HepG2 (cell line): ENCODE measurements around the gene SNX22. TPM values are rescaled to one million over a fixed set of nuclear protein-coding genes. Genes with fewer than 3 reads are reported as not detected.

Source experiments
- ATAC-seq: fragments of 200-7000 bp; cut with Tn5 transposase; 3 replicates; pipeline ENCODE4 v1.9.1; 2020; ENCODE audit warnings: mild to moderate bottlenecking, moderate library complexity
- BruUV-seq: library from RNA; stranded (reverse); fragments of 400-500 nt; replicated peaks from 2 replicates; lab custom pipeline; 2021; lab: Mats Ljungman, UMichigan
- CTCF ChIA-PET: fragments of 300-600 bp; formaldehyde crosslinking; extraction: SDS; loops from one replicate; lab custom pipeline; 2021; ENCODE audit warnings: low total read pairs, inconsistent platforms, low intra/inter-chr PET ratio; lab: Yijun Ruan, JAX
- POLR2A ChIA-PET: fragments of 350-600 bp; sonication (Branson Sonifier 250); formaldehyde crosslinking; loops from one replicate; lab custom pipeline; 2020; ENCODE audit warnings: antibody characterized with exemption, inconsistent platforms; lab: Yijun Ruan, JAX
- DNase-seq: peaks from one replicate; pipeline ENCODE4 v3.0.0-alpha.2; 2015; ENCODE audit warnings: low spot score
- FAIRE-seq: peaks from 3 replicates; lab custom pipeline; 2011; peaks lifted over from hg19 to GRCh38; lab: Jason Lieb, UNC
- H2AFZ ChIP-seq: one replicate; pipeline ENCODE4 v1.6.1; 2011; ENCODE audit warnings: low read length, inconsistent platforms
- H3K27ac ChIP-seq: fragments of 300-600 bp; 3 replicates; pipeline ENCODE4 v1.8.0; 2011; ENCODE audit warnings: mixed run types, mild to moderate bottlenecking, mixed read lengths, low read length, inconsistent platforms; ENCODE audit not compliant: insufficient read depth; ENCODE audit errors: extremely low read length
- H3K27me3 ChIP-seq, 2 experiments: fragments of 200-600 bp in 1 of 2; 2 replicates in 1 of 2; 3 replicates in 1 of 2; pipeline versions ENCODE4 v1.6.0 to v1.8.0; 2011; ENCODE audit warnings: low read length in 2 of 2, mild to moderate bottlenecking in 2 of 2, moderate library complexity in 2 of 2, inconsistent platforms in 1 of 2; ENCODE audit not compliant: insufficient read depth in 2 of 2, control insufficient read depth in 1 of 2
- H3K36me3 ChIP-seq, 2 experiments: fragments of 200-600 bp in 1 of 2; replicated peaks in 1 of 2; 2 replicates in 1 of 2; 3 replicates in 1 of 2; pipeline versions ENCODE4 v1.5.1 to v1.8.0; 2011; ENCODE audit warnings: low read length in 2 of 2, inconsistent platforms in 1 of 2; ENCODE audit not compliant: insufficient read depth in 2 of 2, control insufficient read depth in 1 of 2
- H3K4me1 ChIP-seq: 2 replicates; pipeline ENCODE4 v1.5.1; 2012; ENCODE audit warnings: low read length, inconsistent platforms; ENCODE audit not compliant: insufficient read depth
- H3K4me2 ChIP-seq: 2 replicates; pipeline ENCODE4 v1.6.0; 2011; ENCODE audit warnings: low read depth, low read length, inconsistent platforms
- H3K4me3 ChIP-seq, 3 experiments: fragments of 200-600 bp in 1 of 3; sonication (generic), shearing (Covaris generic) in 1 of 3; replicated peaks in 1 of 3; 2 replicates each; pipeline ENCODE4 v1.5.1; 2011 to 2016; ENCODE audit warnings: low read length in 3 of 3, inconsistent platforms in 2 of 3, low read depth in 2 of 3, mild to moderate bottlenecking in 2 of 3, control low read depth in 1 of 3, mixed read lengths in 1 of 3; ENCODE audit not compliant: insufficient read depth in 1 of 3
- H3K79me2 ChIP-seq: one replicate; pipeline ENCODE4 v1.6.1; 2011; ENCODE audit warnings: low read length, inconsistent platforms; ENCODE audit not compliant: insufficient read depth
- H3K9ac ChIP-seq: 2 replicates; pipeline ENCODE4 v1.6.0; 2011; ENCODE audit warnings: mild to moderate bottlenecking, low read depth, low read length, inconsistent platforms; ENCODE audit not compliant: insufficient read depth
- H3K9me3 ChIP-seq: 2 replicates; pipeline ENCODE4 v1.5.1; 2012; ENCODE audit warnings: mild to moderate bottlenecking, low read length
- H4K20me1 ChIP-seq: 2 replicates; pipeline ENCODE4 v1.6.0; 2011; ENCODE audit warnings: inconsistent platforms, mild to moderate bottlenecking, low read length, moderate library complexity; ENCODE audit not compliant: insufficient read depth
- CBX1 ChIP-seq: IDR thresholded peaks from one replicate; pipeline ENCODE4 v1.6.1; 2016; ENCODE audit warnings: antibody characterized with exemption, low read depth
- EP300 ChIP-seq, 3 experiments: sonication (generic) in 1 of 3; formaldehyde crosslinking in 1 of 3; IDR thresholded peaks; 2 replicates each; pipeline versions ENCODE4 v1.5.1 to v1.6.1; 2011 to 2020; ENCODE audit warnings: low read depth in 2 of 3, low read length in 2 of 3, borderline replicate concordance in 1 of 3, improper control_type of control experiment in 1 of 3, mild to moderate bottlenecking in 1 of 3, missing genetic modification reagents in 1 of 3, moderate library complexity in 1 of 3
- FOXP1 ChIP-seq, 2 experiments: fragments of 450-650 bp in 1 of 2; IDR thresholded peaks; 2 replicates each; pipeline ENCODE4 v1.6.1; 2017 to 2018; ENCODE audit warnings: antibody characterized with exemption in 1 of 2
- JUND ChIP-seq: sonication (generic); formaldehyde crosslinking; IDR thresholded peaks from 2 replicates; pipeline ENCODE4 v1.8.0; 2022; ENCODE audit warnings: mild to moderate bottlenecking, missing genetic modification reagents
- KLF11 ChIP-seq: IDR thresholded peaks from 2 replicates; pipeline ENCODE4 v1.6.1; 2016; ENCODE audit warnings: missing compliant biosample characterization
- MEF2D ChIP-seq: sonication (generic); formaldehyde crosslinking; IDR thresholded peaks from 2 replicates; pipeline ENCODE4 v1.5.1; 2020; ENCODE audit warnings: mild to moderate bottlenecking, missing genetic modification reagents
- MTA3 ChIP-seq: sonication (generic); formaldehyde crosslinking; IDR thresholded peaks from 2 replicates; pipeline ENCODE4 v1.4.0; 2020; ENCODE audit warnings: missing genetic modification reagents
- NR2F6 ChIP-seq, 2 experiments: IDR thresholded peaks; 2 replicates each; pipeline ENCODE4 v1.6.1; 2016; ENCODE audit warnings: antibody characterized with exemption in 1 of 2, mild to moderate bottlenecking in 1 of 2
- NRL ChIP-seq: sonication (generic); formaldehyde crosslinking; IDR thresholded peaks from 2 replicates; pipeline ENCODE4 v1.5.0; 2020; ENCODE audit warnings: missing genetic modification reagents, mild to moderate bottlenecking, moderate library complexity, borderline replicate concordance
- SCMH1 ChIP-seq: sonication (generic); formaldehyde crosslinking; IDR thresholded peaks from 2 replicates; pipeline ENCODE4 v1.9.0; 2021; ENCODE audit warnings: missing genetic modification reagents, mild to moderate bottlenecking, borderline replicate concordance
- TEAD3 ChIP-seq: optimal IDR thresholded peaks from 2 replicates; pipeline ENCODE3; 2016; ENCODE audit warnings: borderline replicate concordance
- ZKSCAN8 ChIP-seq: IDR thresholded peaks from 2 replicates; pipeline ENCODE4 v1.6.1; 2016; ENCODE audit warnings: borderline replicate concordance, missing genetic modification reagents, missing compliant biosample characterization
- ZNF335 ChIP-seq: sonication (generic); formaldehyde crosslinking; IDR thresholded peaks from 2 replicates; pipeline ENCODE4 v1.4.0; 2020; ENCODE audit warnings: missing genetic modification reagents
- ZNF782 ChIP-seq: sonication (generic); formaldehyde crosslinking; IDR thresholded peaks from 2 replicates; pipeline ENCODE4 v1.4.0; 2020; ENCODE audit warnings: missing genetic modification reagents, mild to moderate bottlenecking, borderline replicate concordance
- WGBS: methylation state at CpG from one replicate; pipeline ENCODE4 v1.1.6; 2017; ENCODE audit warnings: low lambda C conversion rate; 5-methylcytosine and 5-hydroxymethylcytosine counted together
- in situ Hi-C: cut with HindIII; loops from 2 replicates; pipeline ENCODE4 v1.10.0; 2017; ENCODE audit warnings: low pct_unique_long_range_greater_than_20kb; ENCODE audit not compliant: extremely low pct_ligation_motif_present
- intact Hi-C: fragments of 100-400 bp; cut with micrococcal nuclease; formaldehyde crosslinking; loops from one replicate; pipeline ENCODE4 v1.10.0; 2022; ENCODE audit not compliant: unreplicated experiment
- polyA plus RNA-seq, 8 experiments: library from polyadenylated mRNA; depleted of rRNA in 3 of 8; stranded (reverse) in 7 of 8; unstranded in 1 of 8; fragments of >200 nt; fragmentation: Illumina TruSeq in 4 of 8; extraction: Trizol in 4 of 8; gene quantifications; 2 replicates each; pipeline versions ENCODE4 v1.2.1 to v1.2.3, GENCODE V29; 2011 to 2016; ENCODE audit warnings: low read depth in 4 of 8, missing spikeins in 1 of 8, mixed read lengths in 1 of 8; ENCODE audit not compliant: insufficient read depth in 1 of 8
- total RNA-seq, 5 experiments: library from RNA; depleted of rRNA; stranded (reverse); fragments of >200 nt; fragmentation: Illumina TruSeq; extraction: Trizol; gene quantifications; 2 replicates each; pipeline ENCODE4 v1.2.3, GENCODE V29; 2016; ENCODE audit warnings: low read depth in 1 of 5
- TF ChIP-seq, protein P1 (sequence below), 2 experiments: sonication (generic) in 1 of 2; formaldehyde crosslinking in 1 of 2; IDR thresholded peaks; 2 replicates each; pipeline versions ENCODE4 v1.4.0 to v1.6.1; 2018 to 2020; ENCODE audit warnings: missing genetic modification reagents in 2 of 2, borderline replicate concordance in 1 of 2, low read depth in 1 of 2, mild to moderate bottlenecking in 1 of 2, missing biosample characterization in 1 of 2
- TF ChIP-seq, protein P2 (sequence below): sonication (generic); formaldehyde crosslinking; IDR thresholded peaks from 2 replicates; pipeline ENCODE4 v1.4.0; 2020; ENCODE audit warnings: mild to moderate bottlenecking, low read depth, missing genetic modification reagents
- TF ChIP-seq, protein P3 (sequence below): sonication (generic); formaldehyde crosslinking; IDR thresholded peaks from 2 replicates; pipeline ENCODE4 v1.8.0; 2022; ENCODE audit warnings: mild to moderate bottlenecking, missing genetic modification reagents

SNX22 gene
- total and polyA plus RNA-seq, 2 of the 13 experiments (the other 11 are each of a cell fraction or from before 2014, with no cell fraction given), result 2.3 to 5.5 TPM

DNA sequence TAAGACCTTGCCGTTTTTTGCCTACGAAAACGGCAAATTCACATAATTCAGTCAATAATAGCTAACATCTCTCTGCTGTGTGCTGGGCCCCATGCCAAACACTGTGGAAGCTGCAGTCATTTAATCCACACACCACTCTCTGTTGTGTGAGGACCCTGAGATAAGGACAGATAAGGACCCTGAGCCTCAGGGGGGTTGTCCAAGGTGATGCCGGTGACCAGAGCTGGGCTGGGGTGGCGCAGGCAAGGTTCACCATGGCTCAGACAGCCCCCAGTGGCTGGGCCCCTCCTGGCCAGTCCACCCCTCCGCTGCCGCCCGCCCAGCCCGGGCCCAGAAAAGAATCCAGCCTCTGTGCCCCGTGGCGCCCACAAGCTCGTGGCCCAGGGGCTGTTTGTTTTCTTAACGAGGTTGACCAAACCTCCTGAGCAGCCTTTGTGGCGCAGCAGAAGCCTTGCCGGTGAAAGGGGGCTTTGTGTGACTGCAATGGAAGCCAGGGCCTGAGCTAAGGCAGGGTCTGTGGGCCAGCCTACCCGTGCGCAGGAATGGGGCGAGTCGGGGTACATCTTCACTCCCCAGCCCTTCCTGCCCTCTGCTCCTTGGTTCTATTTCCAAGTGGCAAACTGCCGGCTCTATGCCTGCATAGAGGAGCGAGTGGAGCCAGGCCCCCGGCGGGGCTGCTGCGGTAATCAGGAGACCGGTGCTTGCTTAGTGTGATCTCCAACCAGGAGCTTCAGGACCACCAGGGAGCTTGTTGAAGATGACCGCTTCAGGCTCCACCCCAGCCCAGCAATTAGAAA, 4.4 kb upstream of the SNX22 start:
- Histone ChIP-seq H2AFZ (no peak overlapping the region), H3K4me1 (peaks cover 61% of the 10 kb centered on the region), H3K79me2 (no peaks in the 10 kb centered on the region), H3K9ac (peak overlapping the region; percentile 55), H4K20me1 (no peaks in the 10 kb centered on the region), H3K9me3 (no peaks in the 10 kb centered on the region), H3K4me3 (peak overlapping the region in 2 of 3 experiments; percentile 6 to 20; a peak in 3 of 6 replicates), H3K27ac (peak overlapping the region; percentile 70), H3K4me2 (peak overlapping the region; percentile 66), H3K27me3 (no peaks in the 10 kb centered on the region), H3K36me3 (peaks cover 7 to 15% of the 10 kb centered on the region in 2 experiments; a peak in 2 of 5 replicates)
- ATAC-seq, result peak; percentile 64
- WGBS, result 30% methylated on average over 17 of the region's 26 CpGs
- ChIA-PET CTCF (no interaction called here), POLR2A (interaction anchor here (0.5 to 3.7 kb wide), 4 partner anchors 16 to 452 kb away, joined by 3 to 17 read pairs (median 8); partner anchors contain the start of genes CIAO2A and PPIB)
- in situ Hi-C loops (no loop called here), intact Hi-C loops (no loop called here)
- DNase-seq, result peak; percentile 86
- no TSS peak for BruUV-seq
- peak; percentile 80 for FAIRE-seq
- TF ChIP-seq TEAD3 (CRISPR knock-in tag) (peak; percentile 58), NRL (CRISPR knock-in tag) (peak; percentile 76), ZNF782 (CRISPR knock-in tag) (peak; percentile 51; the same call in 1 of the 2 replicates), NR2F6 (IDR thresholded peaks at IDR 0.05) (no peak), NR2F6 (CRISPR knock-in tag; IDR thresholded peaks at IDR 0.05) (no peak), FOXP1 (IDR thresholded peaks at IDR 0.05) (no peak), FOXP1 (CRISPR knock-in tag; IDR thresholded peaks at IDR 0.05) (peak; percentile 23; the same call in 1 of the 2 replicates), ZNF335 (CRISPR knock-in tag) (peak; percentile 98), MEF2D (CRISPR knock-in tag) (0 out of 2 replicates have a peak, but pooled peaks have one; percentile 26), KLF11 (CRISPR knock-in tag) (no peak), ZKSCAN8 (CRISPR knock-in tag) (no peak), MTA3 (CRISPR knock-in tag) (no peak), CBX1 (peak; percentile 38), JUND (CRISPR knock-in tag) (no peak), EP300 (IDR thresholded peaks at IDR 0.05; ENCODE audit: low read depth in 2 of 2, low read length in 2 of 2) (peak in 1 of 2 experiments; percentile 19; a peak in 2 of 4 replicates), EP300 (CRISPR knock-in tag; IDR thresholded peaks at IDR 0.05; ENCODE audit: borderline replicate concordance) (no peak), SCMH1 (CRISPR knock-in tag) (no peak)
- TF ChIP-seq, protein P1, sequence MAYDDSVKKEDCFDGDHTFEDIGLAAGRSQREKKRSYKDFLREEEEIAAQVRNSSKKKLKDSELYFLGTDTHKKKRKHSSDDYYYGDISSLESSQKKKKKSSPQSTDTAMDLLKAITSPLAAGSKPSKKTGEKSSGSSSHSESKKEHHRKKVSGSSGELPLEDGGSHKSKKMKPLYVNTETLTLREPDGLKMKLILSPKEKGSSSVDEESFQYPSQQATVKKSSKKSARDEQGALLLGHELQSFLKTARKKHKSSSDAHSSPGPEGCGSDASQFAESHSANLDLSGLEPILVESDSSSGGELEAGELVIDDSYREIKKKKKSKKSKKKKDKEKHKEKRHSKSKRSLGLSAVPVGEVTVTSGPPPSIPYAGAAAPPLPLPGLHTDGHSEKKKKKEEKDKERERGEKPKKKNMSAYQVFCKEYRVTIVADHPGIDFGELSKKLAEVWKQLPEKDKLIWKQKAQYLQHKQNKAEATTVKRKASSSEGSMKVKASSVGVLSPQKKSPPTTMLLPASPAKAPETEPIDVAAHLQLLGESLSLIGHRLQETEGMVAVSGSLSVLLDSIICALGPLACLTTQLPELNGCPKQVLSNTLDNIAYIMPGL (CRISPR knock-in tag; IDR thresholded peaks at IDR 0.05; ENCODE audit: borderline replicate concordance in 1 of 2, low read depth in 1 of 2), result peak in 1 of 2 experiments; percentile 49; a peak in 1 of 4 replicates
- TF ChIP-seq, protein P2, sequence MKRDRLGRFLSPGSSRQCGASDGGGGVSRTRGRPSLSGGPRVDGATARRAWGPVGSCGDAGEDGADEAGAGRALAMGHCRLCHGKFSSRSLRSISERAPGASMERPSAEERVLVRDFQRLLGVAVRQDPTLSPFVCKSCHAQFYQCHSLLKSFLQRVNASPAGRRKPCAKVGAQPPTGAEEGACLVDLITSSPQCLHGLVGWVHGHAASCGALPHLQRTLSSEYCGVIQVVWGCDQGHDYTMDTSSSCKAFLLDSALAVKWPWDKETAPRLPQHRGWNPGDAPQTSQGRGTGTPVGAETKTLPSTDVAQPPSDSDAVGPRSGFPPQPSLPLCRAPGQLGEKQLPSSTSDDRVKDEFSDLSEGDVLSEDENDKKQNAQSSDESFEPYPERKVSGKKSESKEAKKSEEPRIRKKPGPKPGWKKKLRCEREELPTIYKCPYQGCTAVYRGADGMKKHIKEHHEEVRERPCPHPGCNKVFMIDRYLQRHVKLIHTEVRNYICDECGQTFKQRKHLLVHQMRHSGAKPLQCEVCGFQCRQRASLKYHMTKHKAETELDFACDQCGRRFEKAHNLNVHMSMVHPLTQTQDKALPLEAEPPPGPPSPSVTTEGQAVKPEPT (CRISPR knock-in tag), result 0 out of 2 replicates have a peak, but pooled peaks have one; percentile 36
- TF ChIP-seq, protein P3, sequence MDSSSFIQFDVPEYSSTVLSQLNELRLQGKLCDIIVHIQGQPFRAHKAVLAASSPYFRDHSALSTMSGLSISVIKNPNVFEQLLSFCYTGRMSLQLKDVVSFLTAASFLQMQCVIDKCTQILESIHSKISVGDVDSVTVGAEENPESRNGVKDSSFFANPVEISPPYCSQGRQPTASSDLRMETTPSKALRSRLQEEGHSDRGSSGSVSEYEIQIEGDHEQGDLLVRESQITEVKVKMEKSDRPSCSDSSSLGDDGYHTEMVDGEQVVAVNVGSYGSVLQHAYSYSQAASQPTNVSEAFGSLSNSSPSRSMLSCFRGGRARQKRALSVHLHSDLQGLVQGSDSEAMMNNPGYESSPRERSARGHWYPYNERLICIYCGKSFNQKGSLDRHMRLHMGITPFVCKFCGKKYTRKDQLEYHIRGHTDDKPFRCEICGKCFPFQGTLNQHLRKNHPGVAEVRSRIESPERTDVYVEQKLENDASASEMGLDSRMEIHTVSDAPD (CRISPR knock-in tag), result peak; percentile 40; the same call in 1 of the 2 replicates
